Suprapubic skin (tissue), 4 donors: Measurements from ENCODE around the gene SLC12A5. TPM values are rescaled to one million over a fixed set of nuclear protein-coding genes. Genes with fewer than 3 reads are reported as not detected.
A peak's percentile ranks its signal among the peaks of the same experiment; 100 is the strongest.

Experiments
- DNase-seq, 2 donors: peaks; one replicate each; pipeline ENCODE4 v3.0.0-alpha.2; 2019; ENCODE audit warnings: low spot score in 2 of 2
- H3K27ac ChIP-seq: fragments of 200-600 bp; sonication (generic); one replicate; pipeline ENCODE4 v1.5.1; 2019
- H3K27me3 ChIP-seq: fragments of 200-600 bp; sonication (generic); one replicate; pipeline ENCODE4 v1.5.1; 2019
- H3K36me3 ChIP-seq: fragments of 200-600 bp; sonication (generic); one replicate; pipeline ENCODE4 v1.5.1; 2019
- H3K4me1 ChIP-seq: fragments of 200-600 bp; sonication (generic); one replicate; pipeline ENCODE4 v1.5.1; 2019
- H3K4me3 ChIP-seq: fragments of 200-600 bp; sonication (generic); one replicate; pipeline ENCODE4 v1.5.1; 2019; ENCODE audit warnings: mild to moderate bottlenecking
- H3K9me3 ChIP-seq: fragments of 200-600 bp; sonication (generic); one replicate; pipeline ENCODE4 v1.5.1; 2019
- EP300 ChIP-seq: sonication (generic); formaldehyde crosslinking; IDR thresholded peaks from one replicate; pipeline ENCODE4 v1.6.1; 2017; ENCODE audit warnings: antibody characterized with exemption
- POLR2A ChIP-seq, 2 donors: fragments of 450-650 bp; IDR thresholded peaks; one replicate each; pipeline ENCODE4 v1.6.1; 2017; ENCODE audit warnings: antibody characterized with exemption in 2 of 2, mild to moderate bottlenecking in 2 of 2, moderate library complexity in 2 of 2
- POLR2AphosphoS5 ChIP-seq, 3 donors: sonication (generic); formaldehyde crosslinking; IDR thresholded peaks; one replicate each; pipeline ENCODE4 v1.6.1; 2017; ENCODE audit warnings: antibody characterized with exemption in 3 of 3
- WGBS: methylation state at CpG from one replicate; pipeline ENCODE4 v1.1.5; 2018; 5-methylcytosine and 5-hydroxymethylcytosine counted together
- total RNA-seq, 4 donors: library from RNA; depleted of rRNA; stranded (reverse); fragments of >200 nt; gene quantifications; one replicate each; pipeline ENCODE4 v1.1.0, GENCODE V29; 2016
- TF ChIP-seq, protein P1 (sequence below), 2 donors: fragments of 200-600 bp in 1 of 2; fragments of 450-650 bp in 1 of 2; sonication (generic) in 1 of 2; IDR thresholded peaks; one replicate each; pipeline ENCODE4 v1.5.1; 2016 to 2019; ENCODE audit warnings: antibody characterized with exemption in 2 of 2, mild to moderate bottlenecking in 1 of 2, moderate library complexity in 1 of 2

The SLC12A5 gene
- total RNA-seq, 4 donors from 2014 or later, result 0.40 TPM; not detected in 3

DNA sequence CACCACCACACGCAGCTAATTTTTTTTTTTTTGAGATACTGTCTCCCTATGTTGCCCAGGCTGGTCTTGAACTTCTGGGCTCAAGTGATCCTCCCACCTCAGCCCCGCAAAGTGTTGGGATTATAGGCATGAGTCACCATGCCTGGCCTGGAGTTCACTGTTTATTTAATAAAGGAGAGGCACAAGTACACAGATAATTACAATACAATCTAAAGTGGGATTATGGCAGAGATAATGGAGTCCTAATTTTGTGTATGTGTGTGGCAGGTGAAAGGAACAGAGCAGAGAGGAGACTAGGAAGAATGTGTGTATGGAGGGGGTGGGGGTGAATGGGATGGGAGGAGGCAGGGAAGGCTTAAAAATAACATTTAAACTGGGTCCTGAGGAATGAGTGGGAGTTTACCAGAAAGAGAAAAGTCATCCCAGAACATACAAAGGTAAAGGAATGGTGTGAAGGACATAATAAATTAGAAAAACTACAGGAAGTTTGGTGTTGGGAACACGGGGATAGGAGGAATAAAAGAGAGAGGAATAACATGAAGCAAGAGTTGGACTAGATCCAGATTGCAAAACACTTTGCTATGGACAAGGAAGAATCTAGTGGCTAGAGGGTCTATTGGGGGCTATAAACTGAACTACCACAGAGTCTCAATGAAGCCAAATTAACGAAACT is 56.3 kb downstream of the SLC12A5 start:
- Histone ChIP-seq H3K36me3 (no peaks in the 10 kb centered on the region), H3K4me3 (no peak overlapping the region), H3K9me3 (no peaks in the 10 kb centered on the region), H3K27me3 (no peaks in the 10 kb centered on the region), H3K4me1 (peaks cover 70% of the 10 kb centered on the region), H3K27ac (no peak overlapping the region)
- DNase-seq, result no peak
- TF ChIP-seq, protein P1, sequence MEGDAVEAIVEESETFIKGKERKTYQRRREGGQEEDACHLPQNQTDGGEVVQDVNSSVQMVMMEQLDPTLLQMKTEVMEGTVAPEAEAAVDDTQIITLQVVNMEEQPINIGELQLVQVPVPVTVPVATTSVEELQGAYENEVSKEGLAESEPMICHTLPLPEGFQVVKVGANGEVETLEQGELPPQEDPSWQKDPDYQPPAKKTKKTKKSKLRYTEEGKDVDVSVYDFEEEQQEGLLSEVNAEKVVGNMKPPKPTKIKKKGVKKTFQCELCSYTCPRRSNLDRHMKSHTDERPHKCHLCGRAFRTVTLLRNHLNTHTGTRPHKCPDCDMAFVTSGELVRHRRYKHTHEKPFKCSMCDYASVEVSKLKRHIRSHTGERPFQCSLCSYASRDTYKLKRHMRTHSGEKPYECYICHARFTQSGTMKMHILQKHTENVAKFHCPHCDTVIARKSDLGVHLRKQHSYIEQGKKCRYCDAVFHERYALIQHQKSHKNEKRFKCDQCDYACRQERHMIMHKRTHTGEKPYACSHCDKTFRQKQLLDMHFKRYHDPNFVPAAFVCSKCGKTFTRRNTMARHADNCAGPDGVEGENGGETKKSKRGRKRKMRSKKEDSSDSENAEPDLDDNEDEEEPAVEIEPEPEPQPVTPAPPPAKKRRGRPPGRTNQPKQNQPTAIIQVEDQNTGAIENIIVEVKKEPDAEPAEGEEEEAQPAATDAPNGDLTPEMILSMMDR (IDR thresholded peaks at IDR 0.05), result no peak
- TF ChIP-seq POLR2A (IDR thresholded peaks at IDR 0.05) (no peak), POLR2AphosphoS5 (IDR thresholded peaks at IDR 0.05) (no peak), EP300 (no peak)
- WGBS, result 42% methylated on average over 4 of the region's 4 CpGs

DNA sequence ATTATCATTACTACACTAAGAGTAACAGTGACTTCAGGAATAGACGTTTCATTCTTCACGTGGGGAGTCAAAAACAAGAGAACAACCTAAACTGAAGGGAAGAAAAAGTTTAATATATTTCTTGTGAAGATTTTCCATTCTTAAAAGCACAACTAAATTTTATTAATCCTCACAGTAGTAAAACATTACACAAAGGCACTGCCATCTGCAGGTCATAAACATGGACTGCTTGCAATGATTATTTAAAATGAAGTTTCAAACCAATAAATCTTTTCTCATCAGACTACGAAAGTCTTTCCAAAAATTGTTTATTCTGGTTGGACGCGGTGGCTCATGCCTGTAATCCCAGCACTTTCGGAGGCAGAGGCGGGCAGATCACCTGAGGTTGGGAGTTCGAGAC is 58.1 kb downstream of the SLC12A5 start:
- Histone ChIP-seq H3K4me1 (peaks cover 73% of the 10 kb centered on the region), H3K9me3 (no peaks in the 10 kb centered on the region), H3K4me3 (peak overlapping the region; percentile 8), H3K27ac (no peak overlapping the region), H3K36me3 (no peaks in the 10 kb centered on the region), H3K27me3 (no peaks in the 10 kb centered on the region)
- WGBS, result 23% methylated on average over 8 of the region's 8 CpGs
- DNase-seq, result no peak
- TF ChIP-seq, protein P1 (IDR thresholded peaks at IDR 0.05), result peak; percentile 18 to 29
- TF ChIP-seq EP300, result no peak

DNA sequence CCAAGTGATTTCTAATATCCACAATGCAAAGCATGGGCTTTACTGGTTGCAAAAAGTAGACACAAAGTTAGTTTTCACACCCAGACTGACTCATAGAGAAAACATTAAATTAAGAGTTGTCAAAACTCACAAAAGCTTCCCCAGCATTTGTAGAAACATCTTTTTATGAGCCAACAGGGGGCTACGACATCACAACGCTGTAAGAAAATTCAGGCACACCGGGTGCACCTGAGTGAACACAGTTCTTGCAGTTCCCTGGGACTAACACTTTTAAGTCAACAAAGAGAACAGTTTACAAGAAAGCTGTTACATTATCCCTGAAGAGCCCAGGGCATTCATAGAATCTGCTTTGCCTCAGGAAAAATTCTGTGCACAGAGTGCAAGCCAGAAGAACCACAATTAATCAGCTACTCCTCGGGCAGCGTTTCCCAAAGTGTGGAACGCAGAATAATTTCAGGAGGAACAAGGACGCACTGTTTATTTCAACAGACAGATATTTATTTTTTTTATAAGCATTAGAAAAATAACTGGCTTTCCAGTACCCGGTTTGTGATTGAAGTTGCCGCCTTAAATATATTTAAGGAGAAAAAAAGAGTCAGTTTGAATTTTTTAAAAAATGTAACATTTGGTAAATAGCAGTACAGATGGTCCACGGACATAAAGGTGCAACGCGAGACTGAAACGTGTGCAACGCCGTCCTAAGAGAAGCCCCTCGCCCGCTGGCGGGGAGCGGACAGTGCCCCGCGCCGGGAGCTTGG is 59.6 kb downstream of the SLC12A5 start:
- peaks cover 59% of the 10 kb centered on the region for H3K4me1 ChIP-seq
- H3K4me3 ChIP-seq, result peak overlapping the region; percentile 84
- no peak for TF ChIP-seq EP300
- no peak for TF ChIP-seq POLR2A (IDR thresholded peaks at IDR 0.05)
- TF ChIP-seq, protein P1 (IDR thresholded peaks at IDR 0.05), result no peak
- H3K27ac ChIP-seq, result peak overlapping the region; percentile 98
- no peaks in the 10 kb centered on the region for H3K27me3 ChIP-seq
- 4% methylated on average over 22 of the region's 22 CpGs for WGBS
- H3K9me3 ChIP-seq, result no peaks in the 10 kb centered on the region
- no peaks in the 10 kb centered on the region for H3K36me3 ChIP-seq
- DNase-seq, result no peak

DNA sequence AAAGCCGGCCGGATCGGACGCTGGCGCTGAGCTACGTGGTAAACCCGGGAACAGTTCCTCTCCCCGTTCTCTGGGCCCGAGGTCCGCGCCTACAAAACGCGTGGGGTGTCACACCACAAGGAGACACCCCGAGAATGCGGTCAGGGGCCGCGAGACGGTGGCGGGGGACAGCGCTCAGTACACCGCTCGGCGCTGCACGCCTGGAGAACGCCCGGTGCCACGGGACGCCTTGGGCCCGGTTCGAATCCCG is 60.1 kb downstream of the SLC12A5 start:
- Histone ChIP-seq H3K27ac (peak overlapping the region; percentile 98), H3K9me3 (no peaks in the 10 kb centered on the region), H3K4me1 (peaks cover 54% of the 10 kb centered on the region), H3K4me3 (peak overlapping the region; percentile 84), H3K27me3 (no peaks in the 10 kb centered on the region), H3K36me3 (no peaks in the 10 kb centered on the region)
- no peak for DNase-seq
- WGBS, result 0% methylated on average over 9 of the region's 31 CpGs
- TF ChIP-seq, protein P1 (IDR thresholded peaks at IDR 0.05), result no peak
- TF ChIP-seq EP300 (no peak), POLR2A (IDR thresholded peaks at IDR 0.05) (no peak), POLR2AphosphoS5 (IDR thresholded peaks at IDR 0.05) (no peak)
